HG03175 (cell line): ENCODE measurements around the gene TENT5C.

ENCODE experiments used
- ATAC-seq: cut with Tn5 transposase; IDR thresholded peaks from one replicate; pipeline ENCODE4 v1.9.1; 2021; ENCODE audit warnings: mild to moderate bottlenecking, moderate library complexity; ENCODE audit not compliant: unreplicated experiment

TENT5C gene

GRCh38 chr1:117673405-117673804 is 67.6 kb downstream of the TENT5C start:
- no peak for ATAC-seq

GRCh38 chr1:117674521-117675400 is 68.9 kb downstream of the TENT5C start:
- ATAC-seq = peak; percentile 72

GRCh38 chr1:117675907-117676430 is 70.1 kb downstream of the TENT5C start:
- ATAC-seq = no peak

- ATAC-seq = no peak
These were observed 70.8 kb downstream of the TENT5C start for GRCh38 chr1:117676615-117677130.
